ENCODE measurements around the gene METAP1D.

GRCh38 chr2:172039011-172039704 lies 39.4 kb downstream of the METAP1D start:
- no peak for TF ChIP-seq CTCF (IDR thresholded peaks at IDR 0.05; ENCODE audit: extremely low read depth in 1 of 2, insufficient read depth in 1 of 2, low read depth in 1 of 2, low read length in 2 of 2)
- TF ChIP-seq EZH2 (IDR thresholded peaks at IDR 0.05; ENCODE audit: borderline replicate concordance, low read depth, low read length, severe bottlenecking): no peak
- no peak for TF ChIP-seq POLR2A (IDR thresholded peaks at IDR 0.05; ENCODE audit: low read depth, low read length)
- TF ChIP-seq POLR2AphosphoS5 (IDR thresholded peaks at IDR 0.05; ENCODE audit: insufficient read depth, low read depth, low read length): no peak
- no peak for TF ChIP-seq MYC (IDR thresholded peaks at IDR 0.05; ENCODE audit: low read depth, low read length)
- no peak for TF ChIP-seq JUN (IDR thresholded peaks at IDR 0.05; ENCODE audit: borderline replicate concordance, insufficient read depth, insufficient read length, low read depth)

Measured in endothelial cell of umbilical vein (primary cell).